HUES64 (cell line): ENCODE data around the gene AP1AR.
"Not testable (repeated sequence)": the region's sequence is repeated elsewhere in the genome, so short reads cannot be mapped to it uniquely, and the experiment has no call there.

Experiments used
- H3K27ac ChIP-seq: 2 replicates; pipeline ENCODE4 v1.7.0; 2013; ENCODE audit warnings: low read depth, low read length, inconsistent platforms
- H3K27me3 ChIP-seq: 2 replicates; pipeline ENCODE4 v1.6.1; 2013; ENCODE audit warnings: mild to moderate bottlenecking, low read length; ENCODE audit not compliant: insufficient read depth
- H3K36me3 ChIP-seq: 2 replicates; pipeline ENCODE4 v1.6.1; 2013; ENCODE audit warnings: mild to moderate bottlenecking, low read length; ENCODE audit not compliant: insufficient read depth
- H3K4me1 ChIP-seq: 2 replicates; pipeline ENCODE4 v1.6.1; 2013; ENCODE audit warnings: mild to moderate bottlenecking, low read length, moderate library complexity; ENCODE audit not compliant: insufficient read depth
- H3K4me3 ChIP-seq: 2 replicates; pipeline ENCODE4 v1.5.1; 2013; ENCODE audit warnings: mild to moderate bottlenecking, low read length, moderate library complexity
- H3K9ac ChIP-seq: 2 replicates; pipeline ENCODE4 v1.6.1; 2013; ENCODE audit warnings: mild to moderate bottlenecking, low read depth, low read length
- H3K9me3 ChIP-seq: 2 replicates; pipeline ENCODE4 v1.6.1; 2013; ENCODE audit warnings: low read depth, low read length; ENCODE audit not compliant: insufficient read depth
- WGBS: fragments of 150-250, 120-280 bp; methylation state at CpG from one replicate; pipeline ENCODE4 v1.1.7; 2013; ENCODE audit warnings: missing lambda C conversion rate; 5-methylcytosine and 5-hydroxymethylcytosine counted together

Gene AP1AR

GRCh38 chr4:112201915-112202505, 29.6 kb upstream of the AP1AR start:
- no peak overlapping the region for H3K27ac ChIP-seq
- no peaks in the 10 kb centered on the region for H3K9me3 ChIP-seq
- H3K36me3 ChIP-seq, result no peaks in the 10 kb centered on the region
- H3K4me1 ChIP-seq, result no peaks in the 10 kb centered on the region
- WGBS, result 59% methylated on average over 4 of the region's 4 CpGs
- no peaks in the 10 kb centered on the region for H3K27me3 ChIP-seq
- H3K4me3 ChIP-seq, result no peak overlapping the region
- H3K9ac ChIP-seq, result no peak overlapping the region

DNA sequence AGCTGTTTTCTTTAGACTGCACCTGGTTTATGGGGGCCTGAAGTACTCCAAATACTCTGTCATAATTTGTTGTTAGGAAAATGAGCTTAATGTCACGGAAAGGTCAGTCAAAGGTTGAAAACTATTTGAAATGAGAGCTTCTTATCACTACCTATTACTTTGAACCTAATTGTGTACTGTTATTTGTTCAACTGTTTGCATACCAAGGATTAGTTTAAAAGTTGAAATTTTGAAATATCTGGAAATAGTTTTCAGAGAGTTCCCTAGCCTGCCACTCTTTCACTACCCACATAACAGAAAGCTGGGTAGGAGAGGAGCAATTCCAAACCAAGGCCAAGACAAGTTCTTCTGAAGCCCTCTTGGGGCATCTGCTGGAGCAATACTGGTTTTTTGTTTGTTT, 28.0 kb upstream of the AP1AR start:
- Histone ChIP-seq H3K27me3 (no peaks in the 10 kb centered on the region), H3K4me1 (no peaks in the 10 kb centered on the region), H3K36me3 (no peaks in the 10 kb centered on the region), H3K9me3 (no peaks in the 10 kb centered on the region), H3K27ac (no peak overlapping the region), H3K4me3 (no peak overlapping the region), H3K9ac (no peak overlapping the region)
- no CpG with 5 or more reads among the region's 1 CpG for WGBS

DNA sequence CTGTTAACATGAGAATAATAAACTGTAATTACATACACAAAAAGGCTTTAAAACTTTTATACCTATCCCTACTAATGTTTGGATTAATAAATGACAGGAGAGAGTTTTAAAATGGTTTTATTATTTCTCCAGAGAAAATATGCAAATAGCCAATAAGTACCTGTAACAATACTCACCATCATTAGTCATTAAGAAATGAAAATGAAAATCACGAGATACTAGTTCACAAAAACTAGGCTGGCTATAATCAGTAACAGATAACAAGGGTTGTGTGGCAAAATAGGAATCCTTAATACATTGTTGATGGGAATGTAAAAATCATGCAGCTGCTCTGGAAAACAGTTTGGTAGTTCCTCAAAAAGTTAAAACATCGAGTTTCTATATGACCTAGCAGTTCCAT, 25.2 kb upstream of the AP1AR start:
- Histone ChIP-seq H3K27me3 (no peaks in the 10 kb centered on the region), H3K36me3 (no peaks in the 10 kb centered on the region), H3K4me1 (no peaks in the 10 kb centered on the region), H3K4me3 (no peak overlapping the region), H3K9ac (no peak overlapping the region), H3K9me3 (no peaks in the 10 kb centered on the region), H3K27ac (no peak overlapping the region)
- 100% methylated on average over 1 of the region's 2 CpGs for WGBS

DNA sequence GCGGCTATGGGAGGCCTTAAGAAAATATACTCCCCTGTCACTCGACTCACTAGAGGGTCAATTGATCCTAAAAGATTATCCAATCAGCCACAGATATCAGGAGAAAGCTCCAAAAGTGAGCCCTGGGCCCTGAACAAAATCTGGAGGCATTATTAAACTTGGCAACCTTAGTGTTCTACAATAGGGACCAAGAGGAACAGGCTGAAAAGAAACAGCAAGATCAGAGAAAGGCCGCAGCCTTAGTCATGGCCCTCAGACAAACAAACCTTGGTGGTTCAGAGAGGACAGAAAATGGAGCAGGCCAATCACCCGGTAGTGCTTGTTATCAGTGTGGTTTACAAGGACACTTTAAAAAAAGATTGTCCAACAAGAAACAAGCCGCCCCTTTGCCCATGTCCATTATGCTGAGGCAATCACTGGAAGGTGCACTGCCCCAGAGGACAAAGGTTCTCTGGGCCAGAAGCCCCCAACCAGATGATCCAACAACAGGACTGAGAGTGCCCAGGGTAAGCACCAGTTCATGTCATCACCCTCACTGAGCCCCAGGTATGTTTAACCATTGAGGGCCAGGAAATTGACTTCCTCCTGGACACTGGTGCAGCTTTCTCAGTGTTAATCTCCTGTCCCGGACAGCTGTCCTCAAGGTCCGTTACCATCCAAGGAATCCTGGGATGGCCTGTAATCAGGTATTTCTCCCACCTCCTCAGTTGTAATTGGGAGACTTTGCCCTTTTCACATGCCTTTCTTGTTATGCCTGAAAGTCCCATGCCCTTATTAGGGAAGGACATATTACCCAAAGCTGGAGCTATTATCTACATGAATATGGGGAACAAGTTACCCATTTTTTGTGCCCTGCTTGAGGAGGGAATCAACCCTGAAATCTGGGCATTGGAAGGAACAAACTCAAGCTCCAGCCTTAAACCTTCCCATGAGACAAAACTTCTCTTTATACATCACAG, 23.2 kb upstream of the AP1AR start:
- H3K9ac ChIP-seq, H3K9me3 ChIP-seq, H3K4me1 ChIP-seq, H3K36me3 ChIP-seq, H3K27me3 ChIP-seq, H3K27ac ChIP-seq, H3K4me3 ChIP-seq: not testable (repeated sequence)
- WGBS, result 95% methylated on average over 7 of the region's 7 CpGs

DNA sequence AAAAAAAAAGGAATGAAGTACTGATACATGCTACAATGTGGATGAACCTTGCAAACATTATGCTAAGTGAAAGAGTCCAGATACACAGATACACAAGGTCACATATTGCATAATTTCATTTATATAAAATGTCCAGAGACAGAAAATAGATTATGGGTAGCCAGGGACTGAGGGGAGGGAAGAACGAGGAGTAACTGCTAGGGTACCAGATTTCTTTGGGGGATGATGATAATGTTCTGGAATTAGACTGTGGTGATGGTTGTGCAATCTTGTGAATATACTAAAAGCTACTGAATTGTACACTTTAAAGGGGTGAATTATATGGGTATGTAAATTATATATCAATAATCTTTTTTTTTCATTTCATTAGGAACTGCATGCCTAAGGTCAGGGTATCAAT, 20.8 kb upstream of the AP1AR start:
- peaks cover 4% of the 10 kb centered on the region; the same call in 1 of the 2 replicates for H3K9me3 ChIP-seq
- H3K36me3 ChIP-seq, result no peaks in the 10 kb centered on the region
- H3K9ac ChIP-seq, result no peak overlapping the region
- H3K4me3 ChIP-seq, result no peak overlapping the region
- no peak overlapping the region for H3K27ac ChIP-seq
- 91% methylated on average over 1 of the region's 1 CpG for WGBS
- no peaks in the 10 kb centered on the region for H3K4me1 ChIP-seq
- H3K27me3 ChIP-seq, result no peaks in the 10 kb centered on the region

- Histone ChIP-seq H3K36me3 (no peaks in the 10 kb centered on the region), H3K27me3 (no peaks in the 10 kb centered on the region), H3K4me3 (no peak overlapping the region), H3K27ac (no peak overlapping the region), H3K9me3 (peaks cover 4% of the 10 kb centered on the region; the same call in 1 of the 2 replicates), H3K9ac (no peak overlapping the region), H3K4me1 (no peaks in the 10 kb centered on the region)
- 96% methylated on average over 2 of the region's 2 CpGs for WGBS
Observed at GRCh38 chr4:112213091-112213490, 18.5 kb upstream of the AP1AR start.

DNA sequence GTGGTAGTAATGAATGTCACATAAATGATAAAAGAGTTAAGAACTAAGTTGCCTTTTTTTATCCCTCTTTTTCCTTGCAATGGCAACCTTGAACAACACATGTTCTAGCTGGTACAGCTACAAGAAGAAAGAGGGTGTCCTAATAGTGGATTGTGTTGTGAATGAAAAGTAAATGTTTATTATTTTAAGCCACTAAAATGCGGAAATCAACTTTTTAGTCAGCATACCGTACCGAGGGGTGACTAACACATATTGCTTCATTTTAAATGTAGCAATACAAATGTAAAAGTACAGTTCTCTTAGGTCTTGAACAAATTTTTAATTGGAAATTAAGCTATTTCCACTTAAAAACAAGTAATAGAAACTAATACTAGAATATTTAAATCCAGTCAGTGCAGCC, 17.7 kb upstream of the AP1AR start:
- H3K4me3 ChIP-seq, result no peak overlapping the region
- no CpG with 5 or more reads among the region's 3 CpGs for WGBS
- no peak overlapping the region for H3K27ac ChIP-seq

GRCh38 chr4:112214390-112215264, 17.0 kb upstream of the AP1AR start:
- no peaks in the 10 kb centered on the region for H3K27me3 ChIP-seq
- no peaks in the 10 kb centered on the region for H3K4me1 ChIP-seq
- no peak overlapping the region for H3K9ac ChIP-seq
- H3K27ac ChIP-seq, result no peak overlapping the region
- H3K4me3 ChIP-seq, result no peak overlapping the region
- H3K36me3 ChIP-seq, result no peaks in the 10 kb centered on the region
- H3K9me3 ChIP-seq, result peaks cover 4% of the 10 kb centered on the region; the same call in 1 of the 2 replicates

More for the DNA sequence above, 17.7 kb upstream of the AP1AR start:
- Histone ChIP-seq H3K9me3 (peaks cover 4% of the 10 kb centered on the region; the same call in 1 of the 2 replicates), H3K9ac (no peak overlapping the region), H3K27me3 (no peaks in the 10 kb centered on the region), H3K4me1 (no peaks in the 10 kb centered on the region), H3K36me3 (no peaks in the 10 kb centered on the region)

GRCh38 chr4:112219826-112220366, 11.7 kb upstream of the AP1AR start:
- Histone ChIP-seq H3K27me3 (no peaks in the 10 kb centered on the region), H3K36me3 (no peaks in the 10 kb centered on the region), H3K4me1 (no peaks in the 10 kb centered on the region), H3K4me3 (no peak overlapping the region), H3K27ac (no peak overlapping the region), H3K9ac (no peak overlapping the region), H3K9me3 (peaks cover 2% of the 10 kb centered on the region; the same call in 1 of the 2 replicates)
- WGBS, result 96% methylated on average over 7 of the region's 7 CpGs

GRCh38 chr4:112222219-112222955, 9.2 kb upstream of the AP1AR start:
- WGBS, result 96% methylated on average over 43 of the region's 43 CpGs
- no peak overlapping the region for H3K4me3 ChIP-seq
- peaks cover 2% of the 10 kb centered on the region; the same call in 1 of the 2 replicates for H3K9me3 ChIP-seq
- H3K27me3 ChIP-seq, result no peaks in the 10 kb centered on the region
- no peak overlapping the region for H3K27ac ChIP-seq
- H3K9ac ChIP-seq, result no peak overlapping the region
- H3K4me1 ChIP-seq, result no peaks in the 10 kb centered on the region
- H3K36me3 ChIP-seq, result no peaks in the 10 kb centered on the region
